GM23338 (cell line): ENCODE results near the gene EDAR. TPM values are rescaled to one million over a fixed set of nuclear protein-coding genes. Genes with fewer than 3 reads are reported as not detected.

Experiments used
- ATAC-seq: fragments of 200-7000 bp; cut with Tn5 transposase; 3 replicates; pipeline ENCODE4 v1.9.1; 2020
- DNase-seq: peaks from one replicate; pipeline ENCODE4 v3.0.0-alpha.2; 2015; ENCODE audit warnings: low spot score
- H2AFZ ChIP-seq: fragments of 200-600 bp; sonication (generic); 2 replicates; pipeline ENCODE4 v1.8.0; 2016; ENCODE audit warnings: antibody characterized with exemption, mild to moderate bottlenecking, moderate library complexity
- H3F3A ChIP-seq: fragments of 200-600 bp; sonication (generic); replicated peaks from 2 replicates; pipeline ENCODE4 v1.8.0; 2017; ENCODE audit warnings: antibody characterized with exemption, mixed run types, low read depth
- H3K27ac ChIP-seq: fragments of 200-600 bp; sonication (generic); 2 replicates; pipeline ENCODE4 v1.6.1; 2016; ENCODE audit warnings: low read depth
- H3K27me3 ChIP-seq: fragments of 200-600 bp; sonication (generic); 2 replicates; pipeline ENCODE4 v1.8.0; 2016; ENCODE audit warnings: mild to moderate bottlenecking, mixed run types, moderate library complexity; ENCODE audit not compliant: insufficient read depth
- H3K36me3 ChIP-seq: fragments of 200-600 bp; sonication (generic); 2 replicates; pipeline ENCODE4 v1.8.0; 2016; ENCODE audit warnings: mild to moderate bottlenecking; ENCODE audit not compliant: insufficient read depth
- H3K4me1 ChIP-seq: fragments of 200-600 bp; sonication (generic); 2 replicates; pipeline ENCODE4 v1.8.0; 2016; ENCODE audit warnings: mild to moderate bottlenecking, moderate library complexity; ENCODE audit not compliant: insufficient read depth
- H3K4me2 ChIP-seq: fragments of 200-600 bp; sonication (generic); 2 replicates; pipeline ENCODE4 v1.7.1; 2017; ENCODE audit warnings: mixed run types
- H3K4me3 ChIP-seq: fragments of 200-600 bp; sonication (generic); 2 replicates; pipeline ENCODE4 v1.6.1; 2016; ENCODE audit warnings: mixed run types
- H3K79me2 ChIP-seq: fragments of 200-600 bp; sonication (generic); replicated peaks from 2 replicates; pipeline ENCODE4 v1.8.0; 2017; ENCODE audit warnings: mild to moderate bottlenecking; ENCODE audit not compliant: insufficient read depth
- H3K9me2 ChIP-seq: fragments of 200-600 bp; sonication (generic); 2 replicates; pipeline ENCODE4 v1.8.0; 2017; ENCODE audit not compliant: insufficient read depth
- H4K20me1 ChIP-seq: fragments of 200-600 bp; sonication (generic); replicated peaks from 2 replicates; pipeline ENCODE4 v1.8.0; 2017; ENCODE audit warnings: mild to moderate bottlenecking; ENCODE audit not compliant: insufficient read depth
- H3K27ac Mint-ChIP-seq: 2 replicates; pipeline ENCODE4 v1.8.0; 2020; ENCODE audit warnings: inconsistent platforms, mild to moderate bottlenecking, moderate library complexity, mixed read lengths
- H3K27me3 Mint-ChIP-seq: 3 replicates; pipeline ENCODE4 v1.8.0; 2022; ENCODE audit warnings: low read depth, mild to moderate bottlenecking, moderate library complexity, mixed read lengths, inconsistent platforms; ENCODE audit not compliant: insufficient read depth, poor library complexity
- H3K36me3 Mint-ChIP-seq: 3 replicates; pipeline ENCODE4 v1.8.0; 2021; ENCODE audit warnings: low read depth, mild to moderate bottlenecking, inconsistent platforms, moderate library complexity, mixed read lengths
- H3K4me1 Mint-ChIP-seq: 3 replicates; pipeline ENCODE4 v1.8.0; 2020; ENCODE audit warnings: mild to moderate bottlenecking, inconsistent platforms, mixed read lengths
- H3K4me3 Mint-ChIP-seq: 3 replicates; pipeline ENCODE4 v1.8.0; 2021; ENCODE audit warnings: moderate library complexity, mild to moderate bottlenecking, inconsistent platforms, mixed read lengths
- H3K9me3 Mint-ChIP-seq: 3 replicates; pipeline ENCODE4 v1.8.0; 2020; ENCODE audit warnings: moderate library complexity, mild to moderate bottlenecking, inconsistent platforms, mixed read lengths
- EZH2phosphoT487 ChIP-seq: fragments of 200-600 bp; sonication (generic); IDR thresholded peaks from one replicate; pipeline ENCODE4 v1.8.1; 2018; ENCODE audit warnings: antibody characterized with exemption; ENCODE audit not compliant: unreplicated experiment
- POLR2AphosphoS5 ChIP-seq: IDR thresholded peaks from 2 replicates; pipeline ENCODE4 v1.6.1; 2016; ENCODE audit warnings: antibody characterized with exemption, low read depth
- ZNF462 ChIP-seq: fragments of 250-450 bp; sonication (Bioruptor Pico); IDR thresholded peaks from 2 replicates; pipeline ENCODE4 v1.5.0; 2020; ENCODE audit warnings: mild to moderate bottlenecking, moderate library complexity
- polyA plus RNA-seq: library from polyadenylated mRNA; unstranded; fragments of >200 nt; fragmentation: Nextera tagmentation; extraction: Ambion mirVana; gene quantifications from 2 replicates; pipeline ENCODE4 v1.2.1, GENCODE V29; 2016
- total RNA-seq: library from RNA; depleted of rRNA; stranded (reverse); fragments of >200 nt; shearing (Covaris generic); gene quantifications from 2 replicates; pipeline ENCODE4 v1.2.3, GENCODE V29; 2014

Gene EDAR
- total and polyA plus RNA-seq, 2 experiments from 2014 or later: not detected

GRCh38 chr2:108942231-108942825 is 46.7 kb downstream of the EDAR start:
- Mint-ChIP-seq H3K4me3 (no peak overlapping the region), H3K27me3 (peaks cover 4% of the 10 kb centered on the region), H3K9me3 (peaks cover 18% of the 10 kb centered on the region), H3K36me3 (peaks cover 10% of the 10 kb centered on the region; the same call in 2 of the 3 replicates), H3K4me1 (no peaks in the 10 kb centered on the region), H3K27ac (no peak overlapping the region)
- Histone ChIP-seq H3F3A (no peaks in the 10 kb centered on the region), H3K4me3 (no peak overlapping the region), H3K79me2 (no peaks in the 10 kb centered on the region), H3K27me3 (no peaks in the 10 kb centered on the region), H3K4me1 (no peaks in the 10 kb centered on the region), H3K36me3 (no peaks in the 10 kb centered on the region), H4K20me1 (no peaks in the 10 kb centered on the region), H3K27ac (no peak overlapping the region), H3K4me2 (no peak overlapping the region), H2AFZ (no peak overlapping the region), H3K9me2 (no peaks in the 10 kb centered on the region)
- DNase-seq: no peak
- no peak for TF ChIP-seq EZH2phosphoT487
- TF ChIP-seq ZNF462: no peak
- no peak for TF ChIP-seq POLR2AphosphoS5
- ATAC-seq: no peak

- Mint-ChIP-seq H3K4me3 (no peak overlapping the region), H3K4me1 (no peaks in the 10 kb centered on the region; the same call in 2 of the 3 replicates), H3K9me3 (peaks cover 13% of the 10 kb centered on the region), H3K27me3 (peaks cover 4% of the 10 kb centered on the region), H3K36me3 (peaks cover 5% of the 10 kb centered on the region; the same call in 2 of the 3 replicates), H3K27ac (no peak overlapping the region)
- H3K79me2 ChIP-seq: no peaks in the 10 kb centered on the region
- no peaks in the 10 kb centered on the region for H3K36me3 ChIP-seq
- H3K27me3 ChIP-seq: no peaks in the 10 kb centered on the region
- no peak overlapping the region for H3K4me2 ChIP-seq
- H2AFZ ChIP-seq: no peak overlapping the region
- no peaks in the 10 kb centered on the region for H3K9me2 ChIP-seq
- no peak overlapping the region for H3K27ac ChIP-seq
- H3K4me3 ChIP-seq: no peak overlapping the region
- ATAC-seq (no peak), DNase-seq (no peak)
- no peaks in the 10 kb centered on the region for H3K4me1 ChIP-seq
- H4K20me1 ChIP-seq: no peaks in the 10 kb centered on the region
- no peaks in the 10 kb centered on the region for H3F3A ChIP-seq
- no peak for TF ChIP-seq ZNF462
Measured at GRCh38 chr2:108941767-108942166, 47.3 kb downstream of the EDAR start.
